ENCODE data around the gene P2RY12. TPM values are rescaled to one million over a fixed set of nuclear protein-coding genes. Genes with fewer than 3 reads are reported as not detected.

The P2RY12 gene
- total and polyA plus RNA-seq, 4 donors, result 0.16 to 3.0 (median 1.2) TPM

- Histone ChIP-seq H3K27me3 (ENCODE audit: control insufficient read depth in 3 of 3, insufficient read depth in 3 of 3, low read length in 2 of 3) (no peaks in the 10 kb centered on the region), H3K36me3 (ENCODE audit: control insufficient read depth in 4 of 4, insufficient read depth in 4 of 4, low read length in 4 of 4) (no peaks in the 10 kb centered on the region), H3K9me3 (ENCODE audit: control insufficient read depth in 4 of 4, insufficient read depth in 3 of 4, low read length in 3 of 4) (no peaks in the 10 kb centered on the region), H3K27ac (ENCODE audit: low read depth in 1 of 2, low read length in 1 of 2) (no peak overlapping the region), H3K4me1 (ENCODE audit: control insufficient read depth in 5 of 5, insufficient read depth in 5 of 5, low read length in 5 of 5) (no peaks in the 10 kb centered on the region), H3K9ac (ENCODE audit: insufficient read depth in 1 of 2, low read length in 2 of 2) (no peak overlapping the region), H3K4me3 (no peak overlapping the region)
- TF ChIP-seq CTCF (IDR thresholded peaks at IDR 0.05; ENCODE audit: control extremely low read depth, extremely low read depth), result no peak
- WGBS, 2 donors, result 81 to 88% methylated on average over 3 of the region's 3 CpGs
- DNase-seq (no peak), ATAC-seq (ENCODE audit: insufficient read depth, low FRiP score) (no peak)
These were observed 17.8 kb upstream of the P2RY12 start for GRCh38 chr3:151402349-151402748.

GRCh38 chr3:151400341-151400740, 15.8 kb upstream of the P2RY12 start:
- TF ChIP-seq CTCF (IDR thresholded peaks at IDR 0.05; ENCODE audit: control extremely low read depth, extremely low read depth), result no peak
- no peak for ATAC-seq (ENCODE audit: insufficient read depth, low FRiP score)
- DNase-seq, result no peak
- Histone ChIP-seq H3K4me1 (ENCODE audit: control insufficient read depth in 5 of 5, insufficient read depth in 5 of 5, low read length in 5 of 5) (no peaks in the 10 kb centered on the region), H3K36me3 (ENCODE audit: control insufficient read depth in 4 of 4, insufficient read depth in 4 of 4, low read length in 4 of 4) (no peaks in the 10 kb centered on the region), H3K4me3 (no peak overlapping the region), H3K27ac (ENCODE audit: low read depth in 1 of 2, low read length in 1 of 2) (no peak overlapping the region), H3K9ac (ENCODE audit: insufficient read depth in 1 of 2, low read length in 2 of 2) (no peak overlapping the region), H3K27me3 (ENCODE audit: control insufficient read depth in 3 of 3, insufficient read depth in 3 of 3, low read length in 2 of 3) (no peaks in the 10 kb centered on the region), H3K9me3 (ENCODE audit: control insufficient read depth in 4 of 4, insufficient read depth in 3 of 4, low read length in 3 of 4) (no peaks in the 10 kb centered on the region)
- WGBS, 2 donors, result 83 to 88% methylated on average over 4 of the region's 4 CpGs

- TF ChIP-seq CTCF (IDR thresholded peaks at IDR 0.05; ENCODE audit: control extremely low read depth, extremely low read depth), result no peak
- Histone ChIP-seq H3K36me3 (ENCODE audit: control insufficient read depth in 4 of 4, insufficient read depth in 4 of 4, low read length in 4 of 4) (no peaks in the 10 kb centered on the region), H3K9ac (ENCODE audit: insufficient read depth in 1 of 2, low read length in 2 of 2) (no peak overlapping the region), H3K27ac (ENCODE audit: low read depth in 1 of 2, low read length in 1 of 2) (no peak overlapping the region), H3K9me3 (ENCODE audit: control insufficient read depth in 4 of 4, insufficient read depth in 3 of 4, low read length in 3 of 4) (no peaks in the 10 kb centered on the region), H3K4me1 (ENCODE audit: control insufficient read depth in 5 of 5, insufficient read depth in 5 of 5, low read length in 5 of 5) (no peaks in the 10 kb centered on the region), H3K4me3 (no peak overlapping the region), H3K27me3 (ENCODE audit: control insufficient read depth in 3 of 3, insufficient read depth in 3 of 3, low read length in 2 of 3) (no peaks in the 10 kb centered on the region)
- DNase-seq, result no peak
- WGBS, 2 donors, result 52 to 66% methylated on average over 5 of the region's 5 CpGs
- no peak for ATAC-seq (ENCODE audit: insufficient read depth, low FRiP score)
These were observed 14.3 kb upstream of the P2RY12 start for GRCh38 chr3:151398895-151399294.

- Histone ChIP-seq H3K36me3 (ENCODE audit: control insufficient read depth in 4 of 4, insufficient read depth in 4 of 4, low read length in 4 of 4) (no peaks in the 10 kb centered on the region), H3K9ac (ENCODE audit: insufficient read depth in 1 of 2, low read length in 2 of 2) (no peak overlapping the region), H3K4me3 (no peak overlapping the region), H3K27me3 (ENCODE audit: control insufficient read depth in 3 of 3, insufficient read depth in 3 of 3, low read length in 2 of 3) (no peaks in the 10 kb centered on the region), H3K9me3 (ENCODE audit: control insufficient read depth in 4 of 4, insufficient read depth in 3 of 4, low read length in 3 of 4) (no peaks in the 10 kb centered on the region), H3K4me1 (ENCODE audit: control insufficient read depth in 5 of 5, insufficient read depth in 5 of 5, low read length in 5 of 5) (no peaks in the 10 kb centered on the region), H3K27ac (ENCODE audit: low read depth in 1 of 2, low read length in 1 of 2) (no peak overlapping the region)
- ATAC-seq (ENCODE audit: insufficient read depth, low FRiP score) (no peak), DNase-seq (no peak)
- TF ChIP-seq CTCF (IDR thresholded peaks at IDR 0.05; ENCODE audit: control extremely low read depth, extremely low read depth), result no peak
- 79 to 83% methylated on average over 3 of the region's 3 CpGs for WGBS, 2 donors
These were observed 11.3 kb upstream of the P2RY12 start for GRCh38 chr3:151395806-151396205.

All from lung (tissue), 12 donors.